Mammary epithelial cell (primary cell): ENCODE measurements around the gene WDR45B.

Experiments used
- EZH2 ChIP-seq: IDR thresholded peaks from 2 replicates; pipeline ENCODE4 v1.6.1; 2012; ENCODE audit warnings: low read length, inconsistent platforms, borderline replicate concordance
- TF ChIP-seq, protein P1 (sequence below), 2 donors: IDR thresholded peaks in 1 of 2; conservative IDR thresholded peaks in 1 of 2; 2 replicates each; pipeline ENCODE4 v1.5.1; 2011 to 2012; ENCODE audit warnings: inconsistent platforms in 2 of 2, low read length in 2 of 2, mild to moderate bottlenecking in 2 of 2, control low read depth in 1 of 2, low read depth in 1 of 2; ENCODE audit not compliant: insufficient read depth in 1 of 2; ENCODE audit errors: extremely low read depth in 1 of 2

DNA sequence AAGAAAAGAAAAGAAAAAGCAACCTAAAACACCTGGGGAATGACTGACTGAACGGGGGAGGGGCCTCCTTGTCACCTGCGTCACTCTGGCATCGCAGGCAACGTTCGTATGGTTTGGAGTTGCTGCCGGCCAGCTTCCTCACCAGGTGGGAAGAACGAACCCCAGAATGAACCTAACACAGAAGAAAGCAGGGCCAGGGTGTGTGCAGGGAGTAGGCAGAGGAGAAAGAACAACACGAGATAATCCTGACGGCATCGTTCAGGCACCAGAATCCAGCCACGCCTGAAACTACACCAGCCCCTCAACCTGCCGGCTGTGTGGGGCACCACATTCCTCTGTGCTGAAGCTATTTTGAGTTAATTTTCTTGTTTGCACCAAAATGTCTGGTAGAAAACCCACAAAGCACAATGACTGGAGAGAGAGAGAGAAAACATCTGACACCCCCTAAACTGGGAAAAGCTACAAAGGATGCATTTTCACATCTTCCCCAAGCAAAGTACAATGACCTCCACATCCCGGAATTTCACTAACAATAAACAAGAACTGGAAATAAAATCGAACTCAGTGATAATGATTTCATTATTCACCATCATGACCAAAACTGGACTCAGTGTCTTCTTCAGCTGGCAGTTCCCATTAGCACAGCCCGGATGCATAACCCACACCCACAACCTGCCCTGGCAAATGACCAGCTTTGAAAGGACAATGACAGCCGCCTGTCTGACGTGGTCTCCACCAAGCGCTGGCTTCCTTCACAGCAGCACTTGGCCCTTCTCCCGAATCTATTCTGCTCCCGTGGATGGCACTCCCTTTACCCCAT, 26.6 kb upstream of the WDR45B start:
- TF ChIP-seq, protein P1, sequence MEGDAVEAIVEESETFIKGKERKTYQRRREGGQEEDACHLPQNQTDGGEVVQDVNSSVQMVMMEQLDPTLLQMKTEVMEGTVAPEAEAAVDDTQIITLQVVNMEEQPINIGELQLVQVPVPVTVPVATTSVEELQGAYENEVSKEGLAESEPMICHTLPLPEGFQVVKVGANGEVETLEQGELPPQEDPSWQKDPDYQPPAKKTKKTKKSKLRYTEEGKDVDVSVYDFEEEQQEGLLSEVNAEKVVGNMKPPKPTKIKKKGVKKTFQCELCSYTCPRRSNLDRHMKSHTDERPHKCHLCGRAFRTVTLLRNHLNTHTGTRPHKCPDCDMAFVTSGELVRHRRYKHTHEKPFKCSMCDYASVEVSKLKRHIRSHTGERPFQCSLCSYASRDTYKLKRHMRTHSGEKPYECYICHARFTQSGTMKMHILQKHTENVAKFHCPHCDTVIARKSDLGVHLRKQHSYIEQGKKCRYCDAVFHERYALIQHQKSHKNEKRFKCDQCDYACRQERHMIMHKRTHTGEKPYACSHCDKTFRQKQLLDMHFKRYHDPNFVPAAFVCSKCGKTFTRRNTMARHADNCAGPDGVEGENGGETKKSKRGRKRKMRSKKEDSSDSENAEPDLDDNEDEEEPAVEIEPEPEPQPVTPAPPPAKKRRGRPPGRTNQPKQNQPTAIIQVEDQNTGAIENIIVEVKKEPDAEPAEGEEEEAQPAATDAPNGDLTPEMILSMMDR (conservative IDR thresholded peaks at IDR 0.05 in 1 of 2, IDR thresholded peaks at IDR 0.05 in 1 of 2; ENCODE audit: extremely low read depth in 1 of 2, insufficient read depth in 1 of 2, low read depth in 1 of 2, low read length in 2 of 2), result no peak
- no peak for TF ChIP-seq EZH2
